Muscle layer of colon (tissue), 2 donors: ENCODE data around the gene ZBP1.

ENCODE experiments used
- H3K27ac ChIP-seq: one replicate; pipeline ENCODE4 v1.7.0; 2013; ENCODE audit warnings: low read depth, mild to moderate bottlenecking, low read length, moderate library complexity
- H3K27me3 ChIP-seq, 2 donors: one replicate each; pipeline ENCODE4 v1.7.0; 2013; ENCODE audit warnings: low read length in 2 of 2, mild to moderate bottlenecking in 2 of 2; ENCODE audit not compliant: insufficient read depth in 2 of 2, control insufficient read depth in 1 of 2
- H3K36me3 ChIP-seq: one replicate; pipeline ENCODE4 v1.7.0; 2013; ENCODE audit warnings: mild to moderate bottlenecking, low read length; ENCODE audit not compliant: insufficient read depth
- H3K4me1 ChIP-seq: one replicate; pipeline ENCODE4 v1.7.0; 2013; ENCODE audit warnings: mild to moderate bottlenecking, low read length; ENCODE audit not compliant: insufficient read depth
- H3K4me3 ChIP-seq, 2 donors: one replicate each; pipeline ENCODE4 v1.7.0; 2013; ENCODE audit warnings: low read length in 2 of 2, low read depth in 1 of 2, mild to moderate bottlenecking in 1 of 2, moderate library complexity in 1 of 2
- H3K9ac ChIP-seq: one replicate; pipeline ENCODE4 v1.7.0; 2013; ENCODE audit warnings: low read length
- H3K9me3 ChIP-seq: one replicate; pipeline ENCODE4 v1.7.0; 2013; ENCODE audit warnings: mild to moderate bottlenecking, low read length
- donor health status: abdominal sarcoma.
- donor health status: Adenocarcinoma of cecum.

ZBP1 gene

DNA sequence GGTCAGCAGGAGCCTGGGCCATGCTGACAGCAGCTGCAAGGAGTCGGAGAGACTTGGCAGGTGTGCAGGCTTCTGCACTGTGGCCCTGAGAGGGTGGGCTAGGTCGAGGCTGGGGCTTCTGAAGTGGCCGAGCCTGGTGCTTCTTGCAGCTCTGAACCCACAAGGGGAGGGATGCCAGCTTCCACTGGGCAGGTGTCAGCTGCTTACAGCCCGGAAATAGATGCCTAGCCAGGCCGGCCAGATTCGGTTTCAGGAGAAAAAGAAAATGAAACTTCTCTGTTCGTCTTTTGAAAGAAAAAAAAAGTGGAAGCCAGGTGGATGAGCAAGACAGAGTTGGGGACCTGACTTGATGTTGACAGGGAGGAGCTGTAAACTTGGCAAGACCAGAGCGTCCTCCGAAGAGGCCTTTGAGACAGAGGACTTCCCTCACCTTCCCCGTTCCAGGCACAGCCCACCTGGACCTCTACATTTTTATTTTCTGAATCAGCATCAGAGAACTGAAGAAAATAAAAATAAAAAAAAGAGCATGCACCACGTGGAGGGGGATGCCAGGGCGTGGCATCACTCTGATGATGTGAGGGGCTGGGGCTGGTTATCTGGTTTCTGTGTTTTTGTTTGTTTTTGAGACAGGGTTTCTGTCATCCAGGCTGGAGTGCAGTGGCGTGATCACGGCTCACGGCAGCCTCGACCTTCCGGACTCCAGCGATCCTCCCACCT, at the start of gene ZBP1:
Gene ZBP1 (minus strand): TSS at position 153 of the 717 bp plus-strand sequence. CDS start 131 bp downstream, at position 22.
- Histone ChIP-seq H3K4me3 (no peak within 1 kb of the TSS), H3K9me3 (no peaks in the 10 kb centered on the region)

GRCh38 chr20:57669632-57670031, 49.4 kb upstream of the ZBP1 start:
- Histone ChIP-seq H3K27me3 (no peaks in the 10 kb centered on the region), H3K4me3 (no peak overlapping the region), H3K4me1 (no peaks in the 10 kb centered on the region), H3K9me3 (no peaks in the 10 kb centered on the region), H3K36me3 (no peaks in the 10 kb centered on the region), H3K9ac (no peak overlapping the region), H3K27ac (no peak overlapping the region)

More for the DNA sequence above, at the start of gene ZBP1:
- H3K27me3 ChIP-seq, result peaks cover 0 to 7% of the 10 kb centered on the region in 2 donors
- H3K36me3 ChIP-seq, result no peaks in the 10 kb centered on the region
- H3K4me1 ChIP-seq, result no peaks in the 10 kb centered on the region
- no peak within 1 kb of the TSS for H3K27ac ChIP-seq
- H3K9ac ChIP-seq, result no peak within 1 kb of the TSS

GRCh38 chr20:57667924-57668782, 47.9 kb upstream of the ZBP1 start:
- Histone ChIP-seq H3K9me3 (no peaks in the 10 kb centered on the region), H3K27ac (no peak overlapping the region), H3K27me3 (no peaks in the 10 kb centered on the region), H3K4me1 (no peaks in the 10 kb centered on the region), H3K4me3 (no peak overlapping the region), H3K36me3 (no peaks in the 10 kb centered on the region), H3K9ac (no peak overlapping the region)

DNA sequence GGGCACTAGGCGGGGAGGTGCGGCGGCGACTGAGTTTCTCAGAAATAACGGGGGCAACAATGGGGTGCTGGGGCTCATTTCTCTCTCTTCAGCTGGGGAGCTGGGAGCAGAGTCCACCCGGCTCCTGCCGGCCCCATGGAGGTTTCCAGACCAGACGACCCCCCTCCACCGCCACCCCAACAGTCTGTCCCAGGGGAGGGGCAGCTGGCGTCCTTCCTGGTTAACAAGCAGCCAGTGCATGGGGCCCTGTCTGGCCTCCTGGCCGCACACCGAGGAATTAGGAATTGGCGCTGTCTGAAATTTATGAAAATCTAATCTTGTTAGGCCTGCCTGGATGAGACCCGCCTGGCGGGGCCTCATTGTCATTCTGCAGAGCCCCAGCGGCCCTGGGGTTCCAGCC, 47.2 kb upstream of the ZBP1 start:
- H3K27ac ChIP-seq, result no peak overlapping the region
- no peaks in the 10 kb centered on the region for H3K4me1 ChIP-seq
- H3K9me3 ChIP-seq, result no peaks in the 10 kb centered on the region

DNA sequence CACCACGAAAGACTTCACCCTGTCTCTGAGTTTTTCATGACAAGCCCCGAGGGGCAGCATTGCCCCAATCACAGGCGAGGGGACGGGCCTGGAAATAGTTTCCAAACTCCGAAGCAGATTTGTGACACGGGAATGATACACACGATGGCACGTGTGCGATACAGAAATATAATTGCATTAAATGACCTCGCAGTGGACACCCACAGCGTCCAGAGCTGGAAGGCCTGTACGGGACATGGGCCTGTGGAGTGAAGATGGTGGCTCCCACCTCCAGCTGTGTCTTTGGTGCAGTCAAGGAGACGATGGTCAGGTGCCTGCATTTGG, 46.6 kb upstream of the ZBP1 start:
- Histone ChIP-seq H3K9ac (no peak overlapping the region), H3K36me3 (no peaks in the 10 kb centered on the region), H3K9me3 (no peaks in the 10 kb centered on the region), H3K27ac (no peak overlapping the region), H3K4me1 (no peaks in the 10 kb centered on the region), H3K27me3 (no peaks in the 10 kb centered on the region), H3K4me3 (no peak overlapping the region)

More for the DNA sequence above, 47.2 kb upstream of the ZBP1 start:
- Histone ChIP-seq H3K27me3 (no peaks in the 10 kb centered on the region), H3K9ac (no peak overlapping the region), H3K4me3 (no peak overlapping the region), H3K36me3 (no peaks in the 10 kb centered on the region)

DNA sequence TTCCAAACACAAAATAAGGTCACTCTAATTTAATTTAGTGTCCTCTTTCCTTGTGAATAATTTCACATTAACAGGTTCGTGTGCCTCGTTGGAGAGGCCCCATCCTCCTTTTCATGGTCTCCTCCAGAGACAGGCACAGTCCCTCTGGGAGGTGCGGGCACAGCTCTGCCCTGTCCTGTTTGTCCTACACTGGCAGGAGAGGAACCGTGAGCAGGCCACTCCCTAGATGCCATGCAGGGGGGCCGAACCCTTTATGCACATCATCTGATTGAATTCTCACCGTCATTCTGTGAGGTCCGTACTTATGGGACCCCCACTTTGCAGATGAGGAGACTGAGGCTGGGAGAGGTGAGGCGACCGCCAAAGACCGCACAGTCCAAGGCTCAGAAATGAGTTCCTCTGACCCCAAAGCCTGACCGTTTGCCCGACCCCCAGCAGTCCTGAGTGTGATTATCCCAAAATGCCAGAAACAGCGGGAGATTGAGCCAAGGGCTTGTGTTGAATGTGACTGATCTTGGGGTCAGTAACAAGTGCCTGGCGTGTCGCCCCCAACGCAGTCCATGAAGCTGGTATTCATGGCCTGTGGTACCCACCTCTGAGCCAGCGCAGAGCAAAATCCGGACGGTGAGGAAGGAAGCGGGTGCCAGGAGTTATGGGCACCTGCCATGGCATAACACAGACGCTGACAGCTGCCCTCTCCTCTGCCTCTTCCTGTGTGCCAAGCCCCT, 46.0 kb upstream of the ZBP1 start:
- Histone ChIP-seq H3K4me1 (no peaks in the 10 kb centered on the region), H3K9ac (no peak overlapping the region), H3K36me3 (no peaks in the 10 kb centered on the region), H3K27ac (no peak overlapping the region), H3K9me3 (no peaks in the 10 kb centered on the region), H3K27me3 (no peaks in the 10 kb centered on the region), H3K4me3 (no peak overlapping the region)

- Histone ChIP-seq H3K27me3 (no peaks in the 10 kb centered on the region), H3K9me3 (no peaks in the 10 kb centered on the region), H3K9ac (no peak overlapping the region), H3K27ac (no peak overlapping the region), H3K36me3 (no peaks in the 10 kb centered on the region), H3K4me3 (no peak overlapping the region), H3K4me1 (no peaks in the 10 kb centered on the region)
These were observed 45.4 kb upstream of the ZBP1 start for GRCh38 chr20:57665589-57665971.

DNA sequence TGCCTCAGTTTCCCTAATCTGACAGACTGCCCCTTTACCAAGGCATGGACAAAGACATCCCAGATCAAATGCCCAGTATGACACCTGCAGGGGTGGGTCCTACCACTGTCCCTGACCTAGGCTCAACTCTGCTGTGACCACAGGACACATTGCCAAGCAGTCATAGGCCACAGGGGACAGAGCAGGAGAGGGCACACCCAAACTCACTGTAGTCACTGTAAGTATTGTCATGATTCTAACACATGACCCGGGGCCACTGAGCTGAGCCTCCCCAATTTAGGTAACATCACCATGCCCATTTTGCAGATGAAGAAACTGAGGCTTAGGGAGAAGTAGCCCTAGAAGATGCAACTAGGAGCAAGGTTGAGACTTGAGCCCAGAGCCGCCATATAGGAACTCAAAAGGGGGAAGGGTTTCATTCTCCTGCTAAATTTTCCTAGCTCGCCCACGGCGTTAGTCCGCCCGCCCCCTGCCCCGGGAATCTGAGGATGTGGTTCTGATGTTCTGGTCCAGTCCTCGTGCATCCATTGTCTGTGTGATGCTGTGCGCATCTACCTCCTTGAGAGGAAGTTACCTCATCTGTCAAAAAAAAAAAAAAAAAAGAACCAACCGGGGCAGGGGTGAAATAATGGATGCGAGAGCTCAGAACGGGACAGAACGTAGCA, 44.8 kb upstream of the ZBP1 start:
- H3K27me3 ChIP-seq, result no peaks in the 10 kb centered on the region
- no peak overlapping the region for H3K27ac ChIP-seq
- no peaks in the 10 kb centered on the region for H3K9me3 ChIP-seq
- no peaks in the 10 kb centered on the region for H3K4me1 ChIP-seq
- H3K9ac ChIP-seq, result no peak overlapping the region
- H3K4me3 ChIP-seq, result no peak overlapping the region
- no peaks in the 10 kb centered on the region for H3K36me3 ChIP-seq

- Histone ChIP-seq H3K4me3 (no peak overlapping the region), H3K4me1 (no peaks in the 10 kb centered on the region), H3K9me3 (no peaks in the 10 kb centered on the region), H3K27ac (no peak overlapping the region), H3K27me3 (no peaks in the 10 kb centered on the region), H3K36me3 (no peaks in the 10 kb centered on the region), H3K9ac (no peak overlapping the region)
These were observed 44.2 kb upstream of the ZBP1 start for GRCh38 chr20:57664476-57664875.

- no peaks in the 10 kb centered on the region for H3K4me1 ChIP-seq
These were observed 43.6 kb upstream of the ZBP1 start for GRCh38 chr20:57663681-57664451.

More at GRCh38 chr20:57663681-57664451, 43.6 kb upstream of the ZBP1 start:
- H3K9ac ChIP-seq, result no peak overlapping the region
- H3K27ac ChIP-seq, result no peak overlapping the region
- no peaks in the 10 kb centered on the region for H3K36me3 ChIP-seq
- no peaks in the 10 kb centered on the region for H3K9me3 ChIP-seq
- no peaks in the 10 kb centered on the region for H3K27me3 ChIP-seq
- no peak overlapping the region for H3K4me3 ChIP-seq
